SK-N-MC (cell line): Measurements from ENCODE around the gene TK1.
"Not testable (repeated sequence)": the region's sequence is repeated elsewhere in the genome, so short reads cannot be mapped to it uniquely, and the experiment has no call there.

Experiments
- DNase-seq: peaks from one replicate; pipeline ENCODE4 v3.0.0-alpha.2; 2011; ENCODE audit warnings: low read depth, low spot score
- H3K27ac ChIP-seq: fragments of 200-600 bp; sonication (generic); 2 replicates; pipeline ENCODE4 v1.5.1; 2016; ENCODE audit warnings: mixed run types
- H3K36me3 ChIP-seq: fragments of 200-600 bp; sonication (generic); 2 replicates; pipeline ENCODE4 v1.6.1; 2017; ENCODE audit warnings: antibody characterized with exemption, low read length, mixed read lengths; ENCODE audit not compliant: insufficient read depth
- H3K4me3 ChIP-seq: fragments of 200-600 bp; sonication (generic); 2 replicates; pipeline ENCODE4 v1.5.1; 2016
- H3K9ac ChIP-seq: fragments of 200-600 bp; sonication (generic); 2 replicates; pipeline ENCODE4 v1.8.0; 2017; ENCODE audit warnings: mixed run types, mixed read lengths; ENCODE audit not compliant: insufficient read length
- H3K9me3 ChIP-seq: fragments of 200-600 bp; sonication (generic); 2 replicates; pipeline ENCODE4 v1.6.1; 2017; ENCODE audit warnings: low read depth, mild to moderate bottlenecking, antibody characterized with exemption, low read length, moderate library complexity, mixed read lengths
- EZH2 ChIP-seq: fragments of 200-600 bp; sonication (generic); IDR thresholded peaks from one replicate; pipeline ENCODE4 v1.6.1; 2017; ENCODE audit warnings: antibody characterized with exemption
- FOXP2 ChIP-seq: optimal IDR thresholded peaks from 2 replicates; pipeline ENCODE3; 2011; ENCODE audit warnings: mild to moderate bottlenecking, moderate library complexity; ENCODE audit not compliant: insufficient read depth; ENCODE audit errors: extremely low read length, control extremely low read depth
- POLR2AphosphoS5 ChIP-seq: IDR thresholded peaks from 2 replicates; pipeline ENCODE4 v1.6.1; 2012; ENCODE audit warnings: mild to moderate bottlenecking, low read depth, low read length, borderline replicate concordance

TK1 gene

GRCh38 chr17:78186692-78187595, at the start of gene TK1, which contains the start of gene AFMID:
Gene TK1 (minus strand): TSS chr17:78187052. CDS start chr17:78186994, 58 bp downstream.
Gene AFMID (plus strand): TSS chr17:78187362. CDS start chr17:78187371, 9 bp downstream.
- peaks cover 29% of the 10 kb centered on the region; the same call in 1 of the 2 replicates for H3K36me3 ChIP-seq
- TF ChIP-seq POLR2AphosphoS5 = peak; percentile 92
- TF ChIP-seq FOXP2 = peak; percentile 34
- no peak for TF ChIP-seq EZH2

GRCh38 chr17:78235885-78236284, 49.0 kb upstream of the TK1 start:
- Histone ChIP-seq H3K4me3 (no peak overlapping the region), H3K36me3 (no peaks in the 10 kb centered on the region), H3K27ac (no peak overlapping the region), H3K9me3 (no peaks in the 10 kb centered on the region), H3K9ac (no peak overlapping the region)
- no peak for DNase-seq
- TF ChIP-seq POLR2AphosphoS5 (no peak), FOXP2 (no peak), EZH2 (no peak)

More at GRCh38 chr17:78186692-78187595, at the start of gene TK1, which contains the start of gene AFMID:
- Histone ChIP-seq H3K27ac (peak within 1 kb of the TSS; percentile 56), H3K9me3 (no peaks in the 10 kb centered on the region), H3K4me3 (peak within 1 kb of the TSS; percentile 79), H3K9ac (peak within 1 kb of the TSS; percentile 89)
- DNase-seq = peak; percentile 82

- H3K4me3 ChIP-seq, H3K9ac ChIP-seq, H3K27ac ChIP-seq, H3K36me3 ChIP-seq, DNase-seq, H3K9me3 ChIP-seq: not testable (repeated sequence)
Measured at GRCh38 chr17:78235022-78235421, 48.2 kb upstream of the TK1 start.

- H3K27ac ChIP-seq = no peak overlapping the region
- H3K4me3 ChIP-seq = no peak overlapping the region
- no peaks in the 10 kb centered on the region for H3K36me3 ChIP-seq
- no peak for DNase-seq
- H3K9me3 ChIP-seq = no peaks in the 10 kb centered on the region
- H3K9ac ChIP-seq = no peak overlapping the region
- TF ChIP-seq POLR2AphosphoS5 = no peak
- TF ChIP-seq EZH2 = no peak
- no peak for TF ChIP-seq FOXP2
Measured at GRCh38 chr17:78234261-78234865, 47.5 kb upstream of the TK1 start.

GRCh38 chr17:78233678-78234077, 46.8 kb upstream of the TK1 start:
- no peak overlapping the region for H3K9ac ChIP-seq
- TF ChIP-seq FOXP2 (no peak), EZH2 (no peak), POLR2AphosphoS5 (no peak)
- DNase-seq = no peak

GRCh38 chr17:78232859-78233173, 46.0 kb upstream of the TK1 start:
- H3K4me3 ChIP-seq = no peak overlapping the region
- no peak for DNase-seq

More at GRCh38 chr17:78233678-78234077, 46.8 kb upstream of the TK1 start:
- Histone ChIP-seq H3K36me3 (no peaks in the 10 kb centered on the region), H3K9me3 (no peaks in the 10 kb centered on the region), H3K27ac (no peak overlapping the region), H3K4me3 (no peak overlapping the region)

GRCh38 chr17:78231991-78232858, 45.4 kb upstream of the TK1 start:
- Histone ChIP-seq H3K27ac (no peak overlapping the region), H3K4me3 (no peak overlapping the region), H3K9me3 (no peaks in the 10 kb centered on the region), H3K9ac (no peak overlapping the region), H3K36me3 (no peaks in the 10 kb centered on the region)
- no peak for TF ChIP-seq POLR2AphosphoS5
- no peak for DNase-seq

More at GRCh38 chr17:78232859-78233173, 46.0 kb upstream of the TK1 start:
- TF ChIP-seq FOXP2 (no peak), POLR2AphosphoS5 (no peak), EZH2 (no peak)
- H3K36me3 ChIP-seq = no peaks in the 10 kb centered on the region
- no peak overlapping the region for H3K27ac ChIP-seq
- no peaks in the 10 kb centered on the region for H3K9me3 ChIP-seq
- no peak overlapping the region for H3K9ac ChIP-seq
